ENCODE results near the gene DPH2.

The DPH2 gene

DNA sequence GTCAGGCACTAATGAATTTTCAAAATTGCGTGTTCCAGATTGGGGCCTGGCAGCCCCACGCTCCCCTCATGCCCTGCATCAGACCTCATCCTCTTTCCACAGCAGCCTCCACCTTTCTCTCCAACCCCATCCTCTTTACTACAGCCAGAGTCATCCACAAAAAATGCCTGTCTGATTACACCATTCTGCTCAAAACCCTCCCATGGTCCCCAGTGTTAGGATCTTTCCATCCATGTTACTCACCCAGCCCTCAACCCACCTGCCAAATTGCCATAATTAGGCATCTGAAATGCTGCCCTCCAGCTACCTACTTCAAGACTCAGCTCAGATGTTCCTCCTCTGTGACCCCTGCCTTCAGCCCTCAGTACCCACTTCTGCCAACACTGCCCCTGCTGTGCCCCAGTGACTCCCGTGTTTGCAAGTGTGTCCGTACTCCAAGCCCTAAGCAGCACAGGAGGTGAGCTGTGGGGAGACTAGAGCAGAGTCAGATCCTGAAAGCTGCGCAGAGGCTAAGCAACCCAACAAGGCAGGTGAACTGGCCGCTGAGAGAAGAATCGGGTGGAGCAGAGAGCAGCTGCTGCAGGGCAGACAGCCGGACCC, 36.9 kb upstream of the DPH2 start:
- TF ChIP-seq, protein P1, sequence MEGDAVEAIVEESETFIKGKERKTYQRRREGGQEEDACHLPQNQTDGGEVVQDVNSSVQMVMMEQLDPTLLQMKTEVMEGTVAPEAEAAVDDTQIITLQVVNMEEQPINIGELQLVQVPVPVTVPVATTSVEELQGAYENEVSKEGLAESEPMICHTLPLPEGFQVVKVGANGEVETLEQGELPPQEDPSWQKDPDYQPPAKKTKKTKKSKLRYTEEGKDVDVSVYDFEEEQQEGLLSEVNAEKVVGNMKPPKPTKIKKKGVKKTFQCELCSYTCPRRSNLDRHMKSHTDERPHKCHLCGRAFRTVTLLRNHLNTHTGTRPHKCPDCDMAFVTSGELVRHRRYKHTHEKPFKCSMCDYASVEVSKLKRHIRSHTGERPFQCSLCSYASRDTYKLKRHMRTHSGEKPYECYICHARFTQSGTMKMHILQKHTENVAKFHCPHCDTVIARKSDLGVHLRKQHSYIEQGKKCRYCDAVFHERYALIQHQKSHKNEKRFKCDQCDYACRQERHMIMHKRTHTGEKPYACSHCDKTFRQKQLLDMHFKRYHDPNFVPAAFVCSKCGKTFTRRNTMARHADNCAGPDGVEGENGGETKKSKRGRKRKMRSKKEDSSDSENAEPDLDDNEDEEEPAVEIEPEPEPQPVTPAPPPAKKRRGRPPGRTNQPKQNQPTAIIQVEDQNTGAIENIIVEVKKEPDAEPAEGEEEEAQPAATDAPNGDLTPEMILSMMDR (conservative IDR thresholded peaks at IDR 0.05), result no peak
- TF ChIP-seq ZFX (IDR thresholded peaks at IDR 0.05), result no peak
- H3K27ac ChIP-seq, result no peak overlapping the region

DNA sequence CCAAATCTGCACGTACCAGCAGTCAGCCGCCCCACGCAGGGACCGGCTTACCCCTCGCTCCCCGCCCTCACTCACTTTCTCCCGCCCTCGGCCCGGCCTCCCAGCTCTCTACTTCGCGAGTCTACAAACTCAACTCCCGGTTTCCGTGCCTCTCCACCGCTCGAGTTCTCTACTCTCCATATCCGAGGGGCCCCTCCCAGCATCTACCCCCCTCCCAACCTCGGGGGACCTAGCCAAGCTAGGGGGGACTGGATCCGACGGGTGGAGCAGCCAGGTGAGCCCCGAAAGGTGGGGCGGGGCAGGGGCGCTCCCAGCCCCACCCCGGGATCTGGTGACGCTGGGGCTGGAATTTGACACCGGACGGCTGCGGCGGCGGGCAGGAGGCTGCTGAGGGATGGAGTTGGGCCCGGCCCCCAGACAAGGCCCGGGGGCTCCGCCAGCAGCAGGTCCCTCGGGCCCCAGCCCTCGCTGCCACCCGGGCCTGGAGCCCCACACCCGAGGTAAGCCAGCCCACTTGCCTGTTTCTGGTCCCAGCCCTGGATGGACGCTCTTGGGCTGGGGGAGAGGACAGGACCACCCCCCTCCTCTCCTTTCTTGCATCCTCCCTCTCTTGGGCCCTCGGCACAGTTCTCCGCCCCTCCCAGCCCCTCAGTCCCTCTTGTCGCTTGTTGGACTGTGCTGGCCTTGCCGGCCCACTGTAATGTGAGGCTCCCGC, 36.3 kb upstream of the DPH2 start, which contains the start of gene ARTN:
TSS of gene ARTN (plus strand) at position 416 of the 715 bp plus-strand sequence. CDS start 1,856 bp downstream, outside the sequence.
- H3K27ac ChIP-seq, result no peak within 1 kb of the TSS; the same call in 1 of the 2 replicates
- no peak for TF ChIP-seq ZFX (IDR thresholded peaks at IDR 0.05)
- TF ChIP-seq, protein P1 (conservative IDR thresholded peaks at IDR 0.05), result no peak

DNA sequence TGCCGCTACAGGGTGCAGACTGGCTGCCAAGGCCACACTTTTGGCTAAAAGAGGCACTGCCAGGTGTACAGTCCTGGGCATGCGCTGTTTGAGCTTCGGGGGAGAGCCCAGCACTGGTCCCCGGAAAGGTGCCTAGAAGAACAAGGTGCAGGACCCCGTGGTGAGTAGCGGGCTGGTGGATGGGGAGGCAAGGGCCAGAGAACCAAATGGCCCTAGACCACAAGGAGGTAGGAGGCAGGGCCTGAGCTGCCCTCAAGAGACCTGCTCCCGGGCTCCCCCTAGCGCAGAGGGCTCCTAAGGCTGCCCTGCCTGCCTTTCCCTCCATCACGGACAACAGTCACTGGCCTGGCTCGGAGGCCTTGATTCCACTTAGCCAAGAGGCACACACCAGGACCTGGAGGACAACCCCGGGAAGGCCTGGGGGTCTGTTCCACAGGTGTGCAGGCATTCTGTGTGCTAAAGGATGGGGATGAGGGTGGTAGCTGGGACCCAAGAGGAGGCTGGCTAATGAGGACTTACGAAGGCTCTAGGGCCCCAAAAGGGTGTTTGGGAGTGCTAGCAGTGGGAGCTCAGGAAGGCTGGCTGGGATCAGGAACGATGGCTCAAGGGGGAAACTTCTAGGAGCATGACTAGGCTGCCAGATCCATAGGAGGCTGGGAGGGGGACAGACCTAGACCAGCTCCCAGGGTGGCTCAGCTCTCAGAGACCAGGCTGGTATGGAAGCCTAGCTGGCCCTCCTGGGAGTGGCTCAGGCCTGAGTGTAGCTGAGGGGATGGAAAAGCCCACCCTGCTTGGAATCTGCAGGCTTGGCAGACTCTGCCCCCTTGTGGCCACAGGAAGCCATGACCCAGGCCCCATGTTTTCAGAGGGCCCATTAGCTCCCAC, 35.5 kb upstream of the DPH2 start:
- TF ChIP-seq ZFX (IDR thresholded peaks at IDR 0.05), result no peak
- TF ChIP-seq, protein P1 (conservative IDR thresholded peaks at IDR 0.05), result peak; percentile 91
- peak overlapping the region; percentile 93 for H3K27ac ChIP-seq

DNA sequence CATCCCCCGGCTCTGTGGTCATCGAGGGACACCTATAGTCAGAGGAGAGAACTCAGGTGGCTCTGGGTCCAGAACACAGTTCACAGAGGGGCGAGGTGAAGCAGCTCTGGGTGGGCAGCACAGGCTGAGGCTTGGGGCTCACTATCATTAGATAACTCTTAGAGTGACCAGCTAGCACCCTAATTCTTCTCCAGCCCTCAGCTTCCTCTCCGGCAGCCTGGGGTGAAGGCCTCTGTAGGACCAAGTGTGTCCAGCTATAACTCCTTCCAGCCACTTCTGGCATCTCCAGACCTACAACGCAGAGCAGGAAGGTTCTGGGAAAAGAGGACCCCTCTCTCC, 34.9 kb upstream of the DPH2 start:
- peak overlapping the region; percentile 93 for H3K27ac ChIP-seq
- TF ChIP-seq ZFX (IDR thresholded peaks at IDR 0.05), result no peak
- TF ChIP-seq, protein P1 (conservative IDR thresholded peaks at IDR 0.05), result peak; percentile 57

DNA sequence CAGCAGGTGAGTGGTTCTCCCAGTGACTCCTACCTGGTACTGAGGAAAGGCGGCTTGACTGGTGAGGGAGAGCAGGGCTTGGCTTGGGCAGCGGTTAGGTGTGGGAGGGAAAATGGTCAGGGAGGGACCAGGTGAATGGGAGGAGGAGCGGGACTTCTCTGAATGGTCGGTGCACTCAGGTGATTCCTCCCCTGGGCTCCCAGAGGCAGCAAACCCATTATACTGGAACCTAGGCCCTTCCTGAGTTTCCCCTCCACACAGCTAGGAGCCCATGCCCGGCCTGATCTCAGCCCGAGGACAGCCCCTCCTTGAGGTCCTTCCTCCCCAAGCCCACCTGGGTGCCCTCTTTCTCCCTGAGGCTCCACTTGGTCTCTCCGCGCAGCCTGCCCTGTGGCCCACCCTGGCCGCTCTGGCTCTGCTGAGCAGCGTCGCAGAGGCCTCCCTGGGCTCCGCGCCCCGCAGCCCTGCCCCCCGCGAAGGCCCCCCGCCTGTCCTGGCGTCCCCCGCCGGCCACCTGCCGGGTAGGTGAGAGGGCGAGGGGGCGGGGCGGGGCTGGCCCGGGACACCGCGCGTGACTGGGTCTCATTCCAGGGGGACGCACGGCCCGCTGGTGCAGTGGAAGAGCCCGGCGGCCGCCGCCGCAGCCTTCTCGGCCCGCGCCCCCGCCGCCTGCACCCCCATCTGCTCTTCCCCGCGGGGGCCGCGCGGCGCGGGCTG, 33.9 kb upstream of the DPH2 start:
- H3K27ac ChIP-seq, result peak overlapping the region; percentile 93
- peak; percentile 80 for TF ChIP-seq ZFX (IDR thresholded peaks at IDR 0.05)
- TF ChIP-seq, protein P1 (conservative IDR thresholded peaks at IDR 0.05), result no peak

DNA sequence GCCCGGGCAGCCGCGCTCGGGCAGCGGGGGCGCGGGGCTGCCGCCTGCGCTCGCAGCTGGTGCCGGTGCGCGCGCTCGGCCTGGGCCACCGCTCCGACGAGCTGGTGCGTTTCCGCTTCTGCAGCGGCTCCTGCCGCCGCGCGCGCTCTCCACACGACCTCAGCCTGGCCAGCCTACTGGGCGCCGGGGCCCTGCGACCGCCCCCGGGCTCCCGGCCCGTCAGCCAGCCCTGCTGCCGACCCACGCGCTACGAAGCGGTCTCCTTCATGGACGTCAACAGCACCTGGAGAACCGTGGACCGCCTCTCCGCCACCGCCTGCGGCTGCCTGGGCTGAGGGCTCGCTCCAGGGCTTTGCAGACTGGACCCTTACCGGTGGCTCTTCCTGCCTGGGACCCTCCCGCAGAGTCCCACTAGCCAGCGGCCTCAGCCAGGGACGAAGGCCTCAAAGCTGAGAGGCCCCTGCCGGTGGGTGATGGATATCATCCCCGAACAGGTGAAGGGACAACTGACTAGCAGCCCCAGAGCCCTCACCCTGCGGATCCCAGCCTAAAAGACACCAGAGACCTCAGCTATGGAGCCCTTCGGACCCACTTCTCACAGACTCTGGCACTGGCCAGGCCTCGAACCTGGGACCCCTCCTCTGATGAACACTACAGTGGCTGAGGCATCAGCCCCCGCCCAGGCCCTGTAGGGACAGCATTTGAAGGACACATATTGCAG, 33.2 kb upstream of the DPH2 start:
- H3K27ac ChIP-seq, result peak overlapping the region; percentile 93
- TF ChIP-seq, protein P1 (conservative IDR thresholded peaks at IDR 0.05), result peak; percentile 54
- TF ChIP-seq ZFX (IDR thresholded peaks at IDR 0.05), result 0 out of 2 replicates have a peak, but pooled peaks have one; percentile 50
